H1 (cell line): ENCODE data around the gene IRF2BP2. TPM values are rescaled to one million over a fixed set of nuclear protein-coding genes. Genes with fewer than 3 reads are reported as not detected.

Source experiments
- CTCF ChIA-PET: fragments of 300-600 bp; sonication (Branson Sonifier 250); formaldehyde crosslinking; loops from one replicate; lab custom pipeline; 2021; ENCODE audit not compliant: partially characterized antibody; lab: Charles Lee
- POLR2A ChIA-PET: fragments of 300-600 bp; sonication (Branson Sonifier 250); formaldehyde crosslinking; loops from one replicate; lab custom pipeline; 2021; ENCODE audit warnings: inconsistent platforms; ENCODE audit not compliant: partially characterized antibody; lab: Charles Lee
- DNase-seq, 2 experiments: peaks; one replicate each; pipeline versions ENCODE4 v3.0.0 to v3.0.0-alpha.2; 2010 to 2022; ENCODE audit warnings: low spot score in 2 of 2, low read depth in 1 of 2, mixed read lengths in 1 of 2
- FAIRE-seq: peaks from 2 replicates; lab custom pipeline; 2011; peaks lifted over from hg19 to GRCh38; lab: Jason Lieb, UNC
- H2AFZ ChIP-seq: 2 replicates; pipeline ENCODE4 v1.8.1; 2012; ENCODE audit warnings: low read length, inconsistent platforms
- H2AK5ac ChIP-seq: 2 replicates; pipeline ENCODE4 v1.6.1; 2013; ENCODE audit warnings: low read depth, low read length
- H2BK120ac ChIP-seq: replicated peaks from 2 replicates; pipeline ENCODE3; 2013; ENCODE audit warnings: low read depth, low read length, inconsistent platforms
- H2BK12ac ChIP-seq: 2 replicates; pipeline ENCODE4 v1.6.1; 2013; ENCODE audit warnings: low read depth, low read length
- H2BK15ac ChIP-seq: 2 replicates; pipeline ENCODE4 v1.6.1; 2013; ENCODE audit warnings: low read length
- H2BK20ac ChIP-seq: 2 replicates; pipeline ENCODE4 v1.6.1; 2013; ENCODE audit warnings: low read length
- H2BK5ac ChIP-seq: 2 replicates; pipeline ENCODE4 v1.6.1; 2013; ENCODE audit warnings: low read depth, low read length
- H3K14ac ChIP-seq: 2 replicates; pipeline ENCODE4 v1.6.1; 2013; ENCODE audit warnings: inconsistent platforms; ENCODE audit not compliant: insufficient read length
- H3K18ac ChIP-seq: 2 replicates; pipeline ENCODE4 v1.6.1; 2013; ENCODE audit warnings: low read length; ENCODE audit errors: extremely low read depth
- H3K23ac ChIP-seq: 2 replicates; pipeline ENCODE4 v1.6.1; 2013; ENCODE audit warnings: inconsistent platforms; ENCODE audit not compliant: insufficient read length
- H3K23me2 ChIP-seq: 2 replicates; pipeline ENCODE4 v1.6.1; 2013; ENCODE audit warnings: low read depth, low read length
- H3K27ac ChIP-seq: 2 replicates; pipeline ENCODE4 v1.6.1; 2011; ENCODE audit warnings: low read depth, low read length, inconsistent platforms
- H3K27me3 ChIP-seq, 4 experiments: replicated peaks in 1 of 4; 1 replicate in 1 of 4; 2 replicates in 3 of 4; pipeline versions ENCODE4 v1.6.1 to v1.8.1; 2011 to 2013; ENCODE audit warnings: low read length in 3 of 4, mild to moderate bottlenecking in 3 of 4, inconsistent platforms in 2 of 4, mixed read lengths in 2 of 4, moderate library complexity in 1 of 4; ENCODE audit not compliant: control insufficient read depth in 3 of 4, insufficient read depth in 3 of 4; ENCODE audit errors: extremely low read depth in 1 of 4
- H3K36me3 ChIP-seq, 4 experiments: 2 replicates each; pipeline versions ENCODE4 v1.6.1 to v1.8.1; 2011 to 2013; ENCODE audit warnings: mild to moderate bottlenecking in 4 of 4, low read length in 3 of 4, moderate library complexity in 2 of 4, control low read depth in 1 of 4, inconsistent platforms in 1 of 4; ENCODE audit not compliant: insufficient read depth in 4 of 4, control insufficient read depth in 2 of 4
- H3K4ac ChIP-seq: replicated peaks from 2 replicates; pipeline ENCODE3; 2013; ENCODE audit warnings: low read length, low read depth, mixed read lengths, inconsistent platforms; ENCODE audit not compliant: insufficient read length
- H3K4me1 ChIP-seq, 4 experiments: replicated peaks in 1 of 4; 1 replicate in 1 of 4; 2 replicates in 3 of 4; pipeline versions ENCODE4 v1.6.1 to v1.8.1; 2011 to 2013; ENCODE audit warnings: low read length in 3 of 4, inconsistent platforms in 2 of 4, mixed read lengths in 1 of 4; ENCODE audit not compliant: insufficient read depth in 4 of 4, control insufficient read depth in 3 of 4
- H3K4me2 ChIP-seq, 2 experiments: 2 replicates each; pipeline versions ENCODE4 v1.6.1 to v1.8.1; 2011 to 2013; ENCODE audit warnings: low read depth in 2 of 2, low read length in 2 of 2, control low read depth in 1 of 2, inconsistent platforms in 1 of 2, mild to moderate bottlenecking in 1 of 2; ENCODE audit not compliant: insufficient read depth in 1 of 2
- H3K4me3 ChIP-seq, 4 experiments: fragments of 200-600, 300-600 bp in 1 of 4; sonication (generic), shearing (Covaris generic), sonication (Bioruptor Twin) in 1 of 4; 2 replicates each; pipeline versions ENCODE4 v1.5.1 to v1.8.1; 2011 to 2016; ENCODE audit warnings: low read length in 4 of 4, low read depth in 3 of 4, control low read depth in 2 of 4, inconsistent platforms in 2 of 4, mild to moderate bottlenecking in 2 of 4, mixed read lengths in 1 of 4, moderate library complexity in 1 of 4; ENCODE audit not compliant: insufficient read depth in 2 of 4; ENCODE audit errors: extremely low read depth in 1 of 4
- H3K56ac ChIP-seq: replicated peaks from 2 replicates; pipeline ENCODE3; 2013; ENCODE audit warnings: low read depth, mild to moderate bottlenecking, mixed read lengths, low read length, inconsistent platforms; ENCODE audit not compliant: insufficient read length
- H3K79me1 ChIP-seq: 2 replicates; pipeline ENCODE4 v1.6.1; 2013; ENCODE audit warnings: low read depth, low read length, control low read depth
- H3K79me2 ChIP-seq, 2 experiments: 2 replicates each; pipeline versions ENCODE4 v1.6.1 to v1.8.1; 2012 to 2013; ENCODE audit warnings: low read length in 2 of 2, mild to moderate bottlenecking in 2 of 2, inconsistent platforms in 1 of 2; ENCODE audit not compliant: insufficient read depth in 2 of 2, control insufficient read depth in 1 of 2
- H3K9ac ChIP-seq, 4 experiments: replicated peaks in 1 of 4; 1 replicate in 1 of 4; 2 replicates in 3 of 4; pipeline versions ENCODE4 v1.6.1 to v1.8.1; 2011 to 2013; ENCODE audit warnings: low read depth in 3 of 4, low read length in 3 of 4, control low read depth in 2 of 4, mild to moderate bottlenecking in 2 of 4, moderate library complexity in 2 of 4, inconsistent platforms in 1 of 4; ENCODE audit errors: extremely low read depth in 1 of 4
- H3K9me3 ChIP-seq, 2 experiments: 2 replicates each; pipeline versions ENCODE4 v1.6.1 to v1.8.1; 2012 to 2013; ENCODE audit warnings: mild to moderate bottlenecking in 2 of 2, moderate library complexity in 2 of 2, control low read depth in 1 of 2, inconsistent platforms in 1 of 2, low read depth in 1 of 2, low read length in 1 of 2, mixed read lengths in 1 of 2; ENCODE audit not compliant: insufficient read depth in 2 of 2
- H4K20me1 ChIP-seq, 2 experiments: replicated peaks in 1 of 2; 2 replicates each; pipeline versions ENCODE3 to v1.8.1; 2011 to 2013; ENCODE audit warnings: inconsistent platforms in 2 of 2, low read length in 2 of 2, mild to moderate bottlenecking in 1 of 2; ENCODE audit not compliant: insufficient read depth in 2 of 2, control insufficient read depth in 1 of 2
- H4K5ac ChIP-seq: 2 replicates; pipeline ENCODE4 v1.6.1; 2013; ENCODE audit warnings: low read length, low read depth, mixed read lengths, inconsistent platforms; ENCODE audit not compliant: insufficient read length
- H4K8ac ChIP-seq: 2 replicates; pipeline ENCODE4 v1.8.0; 2013; ENCODE audit warnings: mild to moderate bottlenecking, moderate library complexity, low read length, inconsistent platforms; ENCODE audit not compliant: insufficient read depth; ENCODE audit errors: extremely low read depth
- H4K91ac ChIP-seq: replicated peaks from 2 replicates; pipeline ENCODE3; 2013; ENCODE audit warnings: low read length, mixed read lengths, inconsistent platforms; ENCODE audit not compliant: insufficient read length
- ATF2 ChIP-seq: IDR thresholded peaks from 2 replicates; pipeline ENCODE4 v1.6.1; 2012; ENCODE audit warnings: low read length, inconsistent platforms
- BRCA1 ChIP-seq: IDR thresholded peaks from 2 replicates; pipeline ENCODE4 v1.6.1; 2012; ENCODE audit warnings: low read depth, low read length, improper control_type of control experiment
- CEBPB ChIP-seq: IDR thresholded peaks from 2 replicates; pipeline ENCODE4 v1.6.1; 2012; ENCODE audit warnings: low read depth, low read length
- MAFK ChIP-seq: IDR thresholded peaks from 2 replicates; pipeline ENCODE4 v1.6.1; 2012; ENCODE audit warnings: low read depth, mild to moderate bottlenecking, improper control_type of control experiment, low read length
- TEAD4 ChIP-seq: IDR thresholded peaks from 2 replicates; pipeline ENCODE4 v1.6.1; 2012; ENCODE audit warnings: low read depth, low read length, inconsistent platforms, mixed read lengths
- USF2 ChIP-seq: IDR thresholded peaks from 2 replicates; pipeline ENCODE4 v1.6.1; 2011; ENCODE audit warnings: low read length, improper control_type of control experiment
- WGBS, 2 experiments: shearing (Covaris generic) in 1 of 2; methylation state at CpG; one replicate each; pipeline versions ENCODE4 v1.1.6 to v1.1.7; 2013 to 2015; ENCODE audit warnings: low lambda C conversion rate in 2 of 2, mixed read lengths in 2 of 2, inconsistent platforms in 1 of 2, low coverage in 1 of 2, missing lambda C conversion rate in 1 of 2; ENCODE audit not compliant: insufficient replicate concordance in 2 of 2, insufficient coverage in 1 of 2, insufficient read length in 1 of 2; ENCODE audit errors: extremely low coverage in 1 of 2, missing lambda C conversion rate in 1 of 2; 5-methylcytosine and 5-hydroxymethylcytosine counted together
- polyA plus RNA-seq, 7 experiments: library from polyadenylated mRNA; depleted of rRNA in 3 of 7; stranded (reverse) in 5 of 7; unstranded in 2 of 7; fragments of >200 nt in 5 of 7; fragments of 200-250 nt in 2 of 7; gene quantifications; 1 replicate in 5 of 7; 2 replicates in 1 of 7; 4 replicates in 1 of 7; pipeline versions ENCODE4 v1.2.1 to v1.2.3, GENCODE V29; 2011 to 2013; ENCODE audit warnings: missing spikeins in 2 of 7, mixed read lengths in 2 of 7
- total RNA-seq: library from RNA; stranded (reverse); fragmentation: NEBNext Ultra II Directional; extraction: Animal tissue kit (Norgen Biotek cat#: 25700); gene quantifications from 2 replicates; pipeline ENCODE4 v1.2.1, GENCODE V29; 2021

Gene IRF2BP2
- total and polyA plus RNA-seq, 2 of the 8 experiments (the other 6 are each of a cell fraction or from before 2014, with no cell fraction given): 24.9 to 67.5 TPM

- Histone ChIP-seq H3K4me2 (no peak overlapping the region), H2BK20ac (no peak overlapping the region), H3K14ac (no peak overlapping the region), H3K23me2 (no peaks in the 10 kb centered on the region), H3K56ac (no peak overlapping the region), H3K9ac (no peak overlapping the region), H3K79me2 (no peaks in the 10 kb centered on the region), H4K8ac (no peak overlapping the region), H3K4me1 (no peaks in the 10 kb centered on the region), H3K36me3 (no peaks in the 10 kb centered on the region), H2BK5ac (no peak overlapping the region), H3K18ac (no peak overlapping the region), H4K91ac (no peak overlapping the region), H3K27ac (no peak overlapping the region), H2BK12ac (no peak overlapping the region), H2AFZ (no peak overlapping the region), H3K27me3 (no peaks in the 10 kb centered on the region), H2BK120ac (no peak overlapping the region)
- ChIA-PET CTCF (interaction anchor here (0.6 to 3.0 kb wide), 4 partner anchors 13 to 396 kb away, joined by 3 to 9 read pairs (median 3); no protein-coding TSS in a partner anchor), POLR2A (no interaction called here)
- DNase-seq (no peak), FAIRE-seq (no peak)
- TF ChIP-seq TEAD4 (no peak), ATF2 (no peak), USF2 (no peak), CEBPB (no peak), MAFK (no peak), BRCA1 (no peak)
- TF ChIP-seq, all 59 proteins: peak for 0
- no peak overlapping the region for H4K5ac ChIP-seq
- H3K79me1 ChIP-seq: no peaks in the 10 kb centered on the region
- no peak overlapping the region for H3K4me3 ChIP-seq
- 94% methylated on average over 2 of the region's 2 CpGs; no CpG with 5 or more reads in 1 of the 2 experiments for WGBS, 2 experiments
- H3K9me3 ChIP-seq: no peaks in the 10 kb centered on the region
- H2AK5ac ChIP-seq: no peak overlapping the region
- H3K4ac ChIP-seq: no peak overlapping the region
- no peak overlapping the region for H3K23ac ChIP-seq
- no peak overlapping the region for H2BK15ac ChIP-seq
- H4K20me1 ChIP-seq: no peaks in the 10 kb centered on the region
These were observed 38.3 kb downstream of the IRF2BP2 start for GRCh38 chr1:234571702-234572101.
